ENCODE measurements around the gene NISCH.

DNA sequence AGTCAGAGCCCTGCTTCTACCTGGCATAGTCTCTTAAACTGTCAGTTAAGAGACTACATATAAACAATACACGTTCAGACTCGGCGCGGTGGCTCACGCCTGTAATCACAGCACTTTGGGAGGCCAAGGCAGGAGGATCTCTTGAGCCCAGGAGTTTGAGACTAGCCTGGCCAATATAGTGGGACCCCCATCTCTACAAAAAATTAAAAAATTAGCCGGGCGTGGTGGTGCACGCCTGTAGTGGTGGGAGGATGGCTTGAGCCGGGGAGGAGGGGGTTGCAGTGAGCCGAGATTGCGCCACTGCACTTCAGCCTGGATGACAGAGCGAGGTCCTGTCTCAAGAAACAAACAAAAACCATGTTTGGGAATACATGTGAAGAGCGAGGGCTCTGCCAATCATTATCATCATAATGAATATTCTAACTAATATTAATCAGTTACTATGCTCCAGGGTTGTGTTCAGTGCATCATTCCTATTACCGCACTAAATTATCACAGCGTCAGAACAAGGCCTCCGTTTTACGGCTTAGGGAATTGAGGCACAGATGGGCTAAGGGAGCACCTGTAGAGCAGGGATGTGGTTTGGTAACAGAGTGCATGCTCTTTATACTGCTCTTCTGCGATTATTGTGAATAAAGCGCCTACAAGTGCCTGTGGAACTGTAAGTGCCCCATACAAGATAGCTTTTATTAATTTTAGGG, 80.2 kb downstream of the NISCH start:
- no peak for TF ChIP-seq EGR1 (IDR thresholded peaks at IDR 0.05)
- no peak for TF ChIP-seq TEAD4 (IDR thresholded peaks at IDR 0.05)
- TF ChIP-seq, protein P1, sequence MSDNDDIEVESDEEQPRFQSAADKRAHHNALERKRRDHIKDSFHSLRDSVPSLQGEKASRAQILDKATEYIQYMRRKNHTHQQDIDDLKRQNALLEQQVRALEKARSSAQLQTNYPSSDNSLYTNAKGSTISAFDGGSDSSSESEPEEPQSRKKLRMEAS (IDR thresholded peaks at IDR 0.05), result no peak
- TF ChIP-seq EP300 (IDR thresholded peaks at IDR 0.05; ENCODE audit: borderline replicate concordance), result no peak
- no peak for TF ChIP-seq YY1 (IDR thresholded peaks at IDR 0.05; ENCODE audit: low read depth)
- TF ChIP-seq TAF1 (IDR thresholded peaks at IDR 0.05; ENCODE audit: low read depth), result no peak
- TF ChIP-seq, protein P2, sequence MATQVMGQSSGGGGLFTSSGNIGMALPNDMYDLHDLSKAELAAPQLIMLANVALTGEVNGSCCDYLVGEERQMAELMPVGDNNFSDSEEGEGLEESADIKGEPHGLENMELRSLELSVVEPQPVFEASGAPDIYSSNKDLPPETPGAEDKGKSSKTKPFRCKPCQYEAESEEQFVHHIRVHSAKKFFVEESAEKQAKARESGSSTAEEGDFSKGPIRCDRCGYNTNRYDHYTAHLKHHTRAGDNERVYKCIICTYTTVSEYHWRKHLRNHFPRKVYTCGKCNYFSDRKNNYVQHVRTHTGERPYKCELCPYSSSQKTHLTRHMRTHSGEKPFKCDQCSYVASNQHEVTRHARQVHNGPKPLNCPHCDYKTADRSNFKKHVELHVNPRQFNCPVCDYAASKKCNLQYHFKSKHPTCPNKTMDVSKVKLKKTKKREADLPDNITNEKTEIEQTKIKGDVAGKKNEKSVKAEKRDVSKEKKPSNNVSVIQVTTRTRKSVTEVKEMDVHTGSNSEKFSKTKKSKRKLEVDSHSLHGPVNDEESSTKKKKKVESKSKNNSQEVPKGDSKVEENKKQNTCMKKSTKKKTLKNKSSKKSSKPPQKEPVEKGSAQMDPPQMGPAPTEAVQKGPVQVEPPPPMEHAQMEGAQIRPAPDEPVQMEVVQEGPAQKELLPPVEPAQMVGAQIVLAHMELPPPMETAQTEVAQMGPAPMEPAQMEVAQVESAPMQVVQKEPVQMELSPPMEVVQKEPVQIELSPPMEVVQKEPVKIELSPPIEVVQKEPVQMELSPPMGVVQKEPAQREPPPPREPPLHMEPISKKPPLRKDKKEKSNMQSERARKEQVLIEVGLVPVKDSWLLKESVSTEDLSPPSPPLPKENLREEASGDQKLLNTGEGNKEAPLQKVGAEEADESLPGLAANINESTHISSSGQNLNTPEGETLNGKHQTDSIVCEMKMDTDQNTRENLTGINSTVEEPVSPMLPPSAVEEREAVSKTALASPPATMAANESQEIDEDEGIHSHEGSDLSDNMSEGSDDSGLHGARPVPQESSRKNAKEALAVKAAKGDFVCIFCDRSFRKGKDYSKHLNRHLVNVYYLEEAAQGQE (IDR thresholded peaks at IDR 0.05; ENCODE audit: low read depth), result no peak
- no peak for TF ChIP-seq CEBPB (IDR thresholded peaks at IDR 0.05)
- no peak for TF ChIP-seq TCF12 (IDR thresholded peaks at IDR 0.05; ENCODE audit: low read depth)
- TF ChIP-seq, protein P3, sequence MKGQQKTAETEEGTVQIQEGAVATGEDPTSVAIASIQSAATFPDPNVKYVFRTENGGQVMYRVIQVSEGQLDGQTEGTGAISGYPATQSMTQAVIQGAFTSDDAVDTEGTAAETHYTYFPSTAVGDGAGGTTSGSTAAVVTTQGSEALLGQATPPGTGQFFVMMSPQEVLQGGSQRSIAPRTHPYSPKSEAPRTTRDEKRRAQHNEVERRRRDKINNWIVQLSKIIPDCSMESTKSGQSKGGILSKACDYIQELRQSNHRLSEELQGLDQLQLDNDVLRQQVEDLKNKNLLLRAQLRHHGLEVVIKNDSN (IDR thresholded peaks at IDR 0.05), result no peak
- TF ChIP-seq RAD21 (IDR thresholded peaks at IDR 0.05; ENCODE audit: low read depth), result no peak

All from Ishikawa (cell line).